Parathyroid adenoma (tissue), 2 donors: ENCODE data around the gene ADCYAP1R1.
"Not testable (repeated sequence)": the region's sequence is repeated elsewhere in the genome, so short reads cannot be mapped to it uniquely, and the experiment has no call there.

Source experiments
- H2AFZ ChIP-seq: fragments of 300-600 bp; sonication (generic); one replicate; pipeline ENCODE4 v1.7.0; 2017; ENCODE audit warnings: antibody characterized with exemption, mild to moderate bottlenecking
- H3K27ac ChIP-seq: fragments of 300-600 bp; sonication (generic); one replicate; pipeline ENCODE4 v1.7.0; 2017
- H3K27me3 ChIP-seq: fragments of 300-600 bp; sonication (generic); one replicate; pipeline ENCODE4 v1.7.0; 2017; ENCODE audit warnings: low read length; ENCODE audit not compliant: control insufficient read depth, insufficient read depth
- H3K36me3 ChIP-seq: fragments of 300-600 bp; sonication (generic); one replicate; pipeline ENCODE4 v1.7.0; 2017; ENCODE audit warnings: low read length; ENCODE audit not compliant: control insufficient read depth, insufficient read depth
- H3K4me1 ChIP-seq: fragments of 300-600 bp; sonication (generic); one replicate; pipeline ENCODE4 v1.7.0; 2017; ENCODE audit warnings: control low read depth
- H3K4me2 ChIP-seq: fragments of 300-600 bp; sonication (generic); one replicate; pipeline ENCODE4 v1.7.0; 2017; ENCODE audit warnings: low read length
- H3K4me3 ChIP-seq: fragments of 300-600 bp; sonication (generic); one replicate; pipeline ENCODE4 v1.7.0; 2017; ENCODE audit warnings: low read depth, low read length
- H3K79me2 ChIP-seq: fragments of 300-600 bp; sonication (generic); one replicate; pipeline ENCODE4 v1.7.0; 2017; ENCODE audit warnings: control low read depth
- H3K9ac ChIP-seq: fragments of 300-600 bp; sonication (generic); one replicate; pipeline ENCODE4 v1.7.0; 2017; ENCODE audit warnings: mild to moderate bottlenecking
- H3K9me3 ChIP-seq: fragments of 300-600 bp; sonication (generic); one replicate; pipeline ENCODE4 v1.7.0; 2017; ENCODE audit warnings: low read length; ENCODE audit not compliant: control insufficient read depth
- CTCF ChIP-seq: fragments of 300-600 bp; sonication (generic); IDR thresholded peaks from one replicate; pipeline ENCODE4 v1.7.0; 2017; ENCODE audit warnings: antibody characterized with exemption, mild to moderate bottlenecking
- donor health status: primary hyperparathyroidism.

The ADCYAP1R1 gene

GRCh38 chr7:31146538-31146937, 94.4 kb downstream of the ADCYAP1R1 start:
- H3K9ac ChIP-seq: no peak overlapping the region
- H3K79me2 ChIP-seq: no peaks in the 10 kb centered on the region
- H3K4me3 ChIP-seq: no peak overlapping the region
- no peak for TF ChIP-seq CTCF
- no peak overlapping the region for H3K4me2 ChIP-seq
- H3K9me3 ChIP-seq: no peaks in the 10 kb centered on the region
- H3K27ac ChIP-seq: no peak overlapping the region
- H2AFZ ChIP-seq: no peak overlapping the region
- no peaks in the 10 kb centered on the region for H3K27me3 ChIP-seq
- no peaks in the 10 kb centered on the region for H3K36me3 ChIP-seq
- no peaks in the 10 kb centered on the region for H3K4me1 ChIP-seq

GRCh38 chr7:31151849-31152248, 99.7 kb downstream of the ADCYAP1R1 start:
- Histone ChIP-seq H3K9ac (no peak overlapping the region), H3K27ac (no peak overlapping the region), H3K36me3 (no peaks in the 10 kb centered on the region), H3K4me3 (no peak overlapping the region), H2AFZ (no peak overlapping the region), H3K27me3 (no peaks in the 10 kb centered on the region), H3K9me3 (no peaks in the 10 kb centered on the region), H3K4me2 (no peak overlapping the region), H3K79me2 (no peaks in the 10 kb centered on the region), H3K4me1 (no peaks in the 10 kb centered on the region)
- TF ChIP-seq CTCF: no peak

GRCh38 chr7:31153318-31153717, 101.2 kb downstream of the ADCYAP1R1 start:
- H3K9ac ChIP-seq, H3K27ac ChIP-seq, H3K36me3 ChIP-seq, H2AFZ ChIP-seq, H3K4me3 ChIP-seq, H3K27me3 ChIP-seq, H3K9me3 ChIP-seq, H3K4me2 ChIP-seq, H3K79me2 ChIP-seq, H3K4me1 ChIP-seq: not testable (repeated sequence)

GRCh38 chr7:31160941-31161340, 108.8 kb downstream of the ADCYAP1R1 start:
- no peaks in the 10 kb centered on the region for H3K4me1 ChIP-seq
- no peak overlapping the region for H3K9ac ChIP-seq
- H3K4me2 ChIP-seq: no peak overlapping the region
- H3K27ac ChIP-seq: no peak overlapping the region
- no peaks in the 10 kb centered on the region for H3K27me3 ChIP-seq
- TF ChIP-seq CTCF: no peak
- no peak overlapping the region for H3K4me3 ChIP-seq
- no peak overlapping the region for H2AFZ ChIP-seq
- H3K9me3 ChIP-seq: no peaks in the 10 kb centered on the region
- H3K79me2 ChIP-seq: no peaks in the 10 kb centered on the region
- no peaks in the 10 kb centered on the region for H3K36me3 ChIP-seq
